Measurements from ENCODE around the gene ATP7B. TPM values are rescaled to one million over a fixed set of nuclear protein-coding genes. Genes with fewer than 3 reads are reported as not detected.

ATP7B gene
- total RNA-seq, 1 experiment from 2014 or later, result 5.6 TPM

DNA sequence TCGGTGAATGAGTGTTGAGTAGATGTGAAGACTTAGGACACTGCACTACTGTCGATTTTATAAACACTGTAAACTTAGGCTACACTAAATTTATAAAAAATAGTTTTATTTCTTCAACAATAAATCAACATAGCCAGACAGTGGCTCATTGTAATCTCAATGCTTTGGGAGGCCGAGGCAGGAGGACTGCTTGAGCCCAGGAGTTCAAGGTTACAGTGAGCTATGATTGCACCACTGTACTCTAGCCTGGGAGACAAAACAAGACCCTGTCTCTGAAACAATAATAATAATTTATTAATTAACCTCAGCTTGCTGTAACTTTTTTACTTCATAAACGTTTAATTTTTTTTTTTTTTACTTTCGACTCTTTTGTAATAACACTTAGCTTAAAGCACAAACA, 34.4 kb downstream of the ATP7B start:
- no peaks in the 10 kb centered on the region for H3K36me3 Mint-ChIP-seq (ENCODE audit: insufficient read depth, unreplicated experiment)

DNA sequence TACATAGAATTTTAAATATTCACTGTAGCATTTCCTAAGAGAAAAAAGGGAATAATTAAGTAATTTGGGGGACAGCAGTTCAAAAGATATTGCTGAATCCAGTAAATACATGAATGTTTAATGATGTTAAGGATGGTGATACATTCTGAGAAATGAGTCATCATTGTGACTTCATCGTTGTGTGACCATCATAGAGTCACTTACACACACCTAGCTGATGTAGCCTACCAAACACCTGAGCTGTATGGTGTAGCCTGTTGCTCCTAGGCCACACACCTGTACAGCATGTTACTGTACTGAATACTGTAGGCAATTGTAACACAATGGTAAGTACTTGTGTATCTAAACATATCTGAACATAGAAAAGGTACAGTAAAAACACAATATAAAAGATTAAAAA, 34.8 kb downstream of the ATP7B start:
- no peak for DNase-seq
- H3K9me3 Mint-ChIP-seq (ENCODE audit: low read depth, unreplicated experiment), result peaks cover 3% of the 10 kb centered on the region
- no TSS peak for BruUV-seq (replicated peaks)
- TF ChIP-seq, protein P1, sequence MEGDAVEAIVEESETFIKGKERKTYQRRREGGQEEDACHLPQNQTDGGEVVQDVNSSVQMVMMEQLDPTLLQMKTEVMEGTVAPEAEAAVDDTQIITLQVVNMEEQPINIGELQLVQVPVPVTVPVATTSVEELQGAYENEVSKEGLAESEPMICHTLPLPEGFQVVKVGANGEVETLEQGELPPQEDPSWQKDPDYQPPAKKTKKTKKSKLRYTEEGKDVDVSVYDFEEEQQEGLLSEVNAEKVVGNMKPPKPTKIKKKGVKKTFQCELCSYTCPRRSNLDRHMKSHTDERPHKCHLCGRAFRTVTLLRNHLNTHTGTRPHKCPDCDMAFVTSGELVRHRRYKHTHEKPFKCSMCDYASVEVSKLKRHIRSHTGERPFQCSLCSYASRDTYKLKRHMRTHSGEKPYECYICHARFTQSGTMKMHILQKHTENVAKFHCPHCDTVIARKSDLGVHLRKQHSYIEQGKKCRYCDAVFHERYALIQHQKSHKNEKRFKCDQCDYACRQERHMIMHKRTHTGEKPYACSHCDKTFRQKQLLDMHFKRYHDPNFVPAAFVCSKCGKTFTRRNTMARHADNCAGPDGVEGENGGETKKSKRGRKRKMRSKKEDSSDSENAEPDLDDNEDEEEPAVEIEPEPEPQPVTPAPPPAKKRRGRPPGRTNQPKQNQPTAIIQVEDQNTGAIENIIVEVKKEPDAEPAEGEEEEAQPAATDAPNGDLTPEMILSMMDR (IDR thresholded peaks at IDR 0.05; ENCODE audit: unreplicated experiment), result no peak
- no peaks in the 10 kb centered on the region for H3K36me3 Mint-ChIP-seq (ENCODE audit: insufficient read depth, unreplicated experiment)
- CTCF ChIA-PET, result no interaction called here
- H3K4me3 Mint-ChIP-seq (ENCODE audit: low read depth, unreplicated experiment), result no peak overlapping the region
- no peak overlapping the region for H3K27ac Mint-ChIP-seq (ENCODE audit: unreplicated experiment)
- intact Hi-C loops (cut with micrococcal nuclease; ENCODE audit: unreplicated experiment), result no loop called here
- H3K27me3 Mint-ChIP-seq (ENCODE audit: unreplicated experiment), result no peaks in the 10 kb centered on the region
- peaks cover 8% of the 10 kb centered on the region for H3K4me1 Mint-ChIP-seq (ENCODE audit: low read depth, unreplicated experiment)

More for the DNA sequence above, 34.4 kb downstream of the ATP7B start:
- Mint-ChIP-seq H3K4me3 (ENCODE audit: low read depth, unreplicated experiment) (no peak overlapping the region), H3K27ac (ENCODE audit: unreplicated experiment) (no peak overlapping the region), H3K9me3 (ENCODE audit: low read depth, unreplicated experiment) (peaks cover 3% of the 10 kb centered on the region), H3K4me1 (ENCODE audit: low read depth, unreplicated experiment) (peaks cover 6% of the 10 kb centered on the region), H3K27me3 (ENCODE audit: unreplicated experiment) (no peaks in the 10 kb centered on the region)
- DNase-seq, result no peak
- CTCF ChIA-PET, result no interaction called here
- TF ChIP-seq, protein P1 (IDR thresholded peaks at IDR 0.05; ENCODE audit: unreplicated experiment), result no peak
- no TSS peak for BruUV-seq (replicated peaks)
- intact Hi-C loops (cut with micrococcal nuclease; ENCODE audit: unreplicated experiment), result no loop called here

DNA sequence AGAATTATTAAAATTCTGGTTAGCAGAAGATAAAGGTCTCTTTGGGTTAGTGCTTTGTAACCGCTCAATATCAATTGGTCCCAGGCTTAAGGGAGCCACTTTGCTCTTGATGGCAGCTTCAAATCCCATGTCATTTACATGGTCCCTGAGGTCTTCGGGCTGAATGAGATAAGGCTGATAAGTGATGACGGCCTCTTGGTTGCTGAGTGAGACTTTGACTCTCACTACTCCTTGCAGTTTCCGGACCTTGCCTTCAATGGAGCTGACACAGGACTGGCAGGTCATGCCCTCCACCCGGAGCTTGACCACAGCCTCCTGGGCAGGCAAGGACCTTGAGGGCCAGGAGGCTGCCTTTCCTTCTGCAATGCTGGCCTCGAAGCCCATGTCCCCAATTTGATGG, 36.8 kb downstream of the ATP7B start:
- H3K27ac Mint-ChIP-seq (ENCODE audit: unreplicated experiment), result no peak overlapping the region
- CTCF ChIA-PET, result no interaction called here
- peaks cover 3% of the 10 kb centered on the region for H3K9me3 Mint-ChIP-seq (ENCODE audit: low read depth, unreplicated experiment)
- TF ChIP-seq, protein P1 (IDR thresholded peaks at IDR 0.05; ENCODE audit: unreplicated experiment), result no peak
- H3K4me1 Mint-ChIP-seq (ENCODE audit: low read depth, unreplicated experiment), result peaks cover 8% of the 10 kb centered on the region
- H3K36me3 Mint-ChIP-seq (ENCODE audit: insufficient read depth, unreplicated experiment), result no peaks in the 10 kb centered on the region
- no TSS peak for BruUV-seq (replicated peaks)
- H3K4me3 Mint-ChIP-seq (ENCODE audit: low read depth, unreplicated experiment), result no peak overlapping the region
- DNase-seq, result no peak
- H3K27me3 Mint-ChIP-seq (ENCODE audit: unreplicated experiment), result no peaks in the 10 kb centered on the region
- intact Hi-C loops (cut with micrococcal nuclease; ENCODE audit: unreplicated experiment), result no loop called here

DNA sequence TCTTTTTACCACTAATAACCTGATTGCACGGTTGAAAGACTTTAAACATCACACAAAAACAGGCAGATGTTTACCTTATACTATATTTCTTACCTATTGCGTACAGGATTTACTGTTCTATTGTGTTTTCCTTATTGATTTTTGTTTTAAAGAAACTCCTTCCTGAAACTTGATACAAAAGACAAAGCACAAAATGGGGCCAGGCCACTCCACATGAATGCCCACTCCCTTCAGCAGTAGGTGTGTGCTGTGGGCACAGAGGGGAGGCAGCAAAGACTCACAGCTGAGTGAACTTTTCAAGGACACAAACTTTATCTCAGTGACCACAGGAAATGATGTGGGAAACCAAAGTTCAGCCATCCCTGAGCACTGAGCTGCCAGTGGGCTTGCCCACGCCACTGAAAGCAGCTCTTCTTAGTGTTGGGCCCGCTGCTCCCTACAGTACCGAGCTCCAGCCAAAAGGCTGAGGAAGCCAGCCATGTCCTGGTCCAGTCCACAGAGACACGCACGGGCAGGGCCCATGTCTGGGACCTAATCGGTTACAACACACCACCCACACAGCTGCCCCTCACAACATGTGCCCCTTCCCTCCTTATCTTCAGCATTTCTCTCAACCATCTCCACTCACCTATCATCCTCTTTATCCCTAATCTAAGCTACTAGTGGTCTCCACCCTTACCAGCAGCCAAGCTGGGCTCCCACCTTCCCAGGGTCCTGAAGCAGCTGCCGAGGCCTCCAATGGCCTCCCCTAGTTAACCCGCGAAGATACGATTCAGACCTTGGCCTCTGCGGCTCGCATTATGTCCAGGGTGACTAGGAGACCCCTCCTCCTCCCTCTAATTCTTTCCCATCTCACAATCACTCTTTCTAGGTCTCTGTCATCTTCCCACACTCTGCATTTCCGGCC, 39.5 kb downstream of the ATP7B start:
- no TSS peak for BruUV-seq (replicated peaks)
- Mint-ChIP-seq H3K36me3 (ENCODE audit: insufficient read depth, unreplicated experiment) (no peaks in the 10 kb centered on the region), H3K9me3 (ENCODE audit: low read depth, unreplicated experiment) (peaks cover 3% of the 10 kb centered on the region), H3K4me1 (ENCODE audit: low read depth, unreplicated experiment) (peaks cover 8% of the 10 kb centered on the region), H3K4me3 (ENCODE audit: low read depth, unreplicated experiment) (no peak overlapping the region), H3K27ac (ENCODE audit: unreplicated experiment) (no peak overlapping the region), H3K27me3 (ENCODE audit: unreplicated experiment) (no peaks in the 10 kb centered on the region)
- DNase-seq, result peak; percentile 10
- intact Hi-C loops (cut with micrococcal nuclease; ENCODE audit: unreplicated experiment), result no loop called here
- TF ChIP-seq, protein P1 (IDR thresholded peaks at IDR 0.05; ENCODE audit: unreplicated experiment), result no peak
- CTCF ChIA-PET, result interaction anchor here (1.2 kb wide), 1 partner anchor 27 kb away, joined by 3 read pairs; no protein-coding TSS in a partner anchor
